ENCODE data around the gene CDH10.

DNA sequence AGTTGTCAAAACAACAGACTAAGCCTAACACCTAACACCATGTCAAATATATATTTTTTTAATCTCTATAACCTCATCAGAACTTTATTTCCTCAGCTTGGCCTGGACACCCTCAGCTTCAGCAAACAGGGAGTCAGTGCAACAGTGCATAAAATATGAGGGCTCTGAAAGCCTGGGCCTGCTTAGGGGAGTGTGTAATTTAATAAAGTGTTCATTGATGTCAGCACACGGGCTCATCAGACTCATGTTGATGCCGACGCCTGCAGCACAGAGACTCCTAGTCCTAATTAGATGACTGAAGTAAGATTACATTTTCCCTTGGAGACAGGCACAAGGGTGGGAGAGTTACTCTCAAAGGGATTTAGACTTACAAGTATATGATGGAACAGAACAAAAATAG, 37.8 kb downstream of the CDH10 start:
- TF ChIP-seq ZNF263 (CRISPR knock-in tag; IDR thresholded peaks at IDR 0.05; ENCODE audit: low read depth) (no peak), TEAD4 (CRISPR knock-in tag; IDR thresholded peaks at IDR 0.05) (no peak), NR2C2 (CRISPR knock-in tag; IDR thresholded peaks at IDR 0.05) (no peak), IRF1 (CRISPR knock-in tag; IDR thresholded peaks at IDR 0.05) (no peak), STAT6 (CRISPR knock-in tag; conservative IDR thresholded peaks at IDR 0.05; ENCODE audit: low read depth) (no peak), CREB1 (CRISPR knock-in tag; IDR thresholded peaks at IDR 0.05) (no peak)
- TF ChIP-seq, protein P1, sequence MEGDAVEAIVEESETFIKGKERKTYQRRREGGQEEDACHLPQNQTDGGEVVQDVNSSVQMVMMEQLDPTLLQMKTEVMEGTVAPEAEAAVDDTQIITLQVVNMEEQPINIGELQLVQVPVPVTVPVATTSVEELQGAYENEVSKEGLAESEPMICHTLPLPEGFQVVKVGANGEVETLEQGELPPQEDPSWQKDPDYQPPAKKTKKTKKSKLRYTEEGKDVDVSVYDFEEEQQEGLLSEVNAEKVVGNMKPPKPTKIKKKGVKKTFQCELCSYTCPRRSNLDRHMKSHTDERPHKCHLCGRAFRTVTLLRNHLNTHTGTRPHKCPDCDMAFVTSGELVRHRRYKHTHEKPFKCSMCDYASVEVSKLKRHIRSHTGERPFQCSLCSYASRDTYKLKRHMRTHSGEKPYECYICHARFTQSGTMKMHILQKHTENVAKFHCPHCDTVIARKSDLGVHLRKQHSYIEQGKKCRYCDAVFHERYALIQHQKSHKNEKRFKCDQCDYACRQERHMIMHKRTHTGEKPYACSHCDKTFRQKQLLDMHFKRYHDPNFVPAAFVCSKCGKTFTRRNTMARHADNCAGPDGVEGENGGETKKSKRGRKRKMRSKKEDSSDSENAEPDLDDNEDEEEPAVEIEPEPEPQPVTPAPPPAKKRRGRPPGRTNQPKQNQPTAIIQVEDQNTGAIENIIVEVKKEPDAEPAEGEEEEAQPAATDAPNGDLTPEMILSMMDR (IDR thresholded peaks at IDR 0.05) = no peak
- TF ChIP-seq, protein P2, sequence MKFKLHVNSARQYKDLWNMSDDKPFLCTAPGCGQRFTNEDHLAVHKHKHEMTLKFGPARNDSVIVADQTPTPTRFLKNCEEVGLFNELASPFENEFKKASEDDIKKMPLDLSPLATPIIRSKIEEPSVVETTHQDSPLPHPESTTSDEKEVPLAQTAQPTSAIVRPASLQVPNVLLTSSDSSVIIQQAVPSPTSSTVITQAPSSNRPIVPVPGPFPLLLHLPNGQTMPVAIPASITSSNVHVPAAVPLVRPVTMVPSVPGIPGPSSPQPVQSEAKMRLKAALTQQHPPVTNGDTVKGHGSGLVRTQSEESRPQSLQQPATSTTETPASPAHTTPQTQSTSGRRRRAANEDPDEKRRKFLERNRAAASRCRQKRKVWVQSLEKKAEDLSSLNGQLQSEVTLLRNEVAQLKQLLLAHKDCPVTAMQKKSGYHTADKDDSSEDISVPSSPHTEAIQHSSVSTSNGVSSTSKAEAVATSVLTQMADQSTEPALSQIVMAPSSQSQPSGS (CRISPR knock-in tag; IDR thresholded peaks at IDR 0.05; ENCODE audit: borderline replicate concordance, low read depth) = no peak
- TF ChIP-seq, protein P3, sequence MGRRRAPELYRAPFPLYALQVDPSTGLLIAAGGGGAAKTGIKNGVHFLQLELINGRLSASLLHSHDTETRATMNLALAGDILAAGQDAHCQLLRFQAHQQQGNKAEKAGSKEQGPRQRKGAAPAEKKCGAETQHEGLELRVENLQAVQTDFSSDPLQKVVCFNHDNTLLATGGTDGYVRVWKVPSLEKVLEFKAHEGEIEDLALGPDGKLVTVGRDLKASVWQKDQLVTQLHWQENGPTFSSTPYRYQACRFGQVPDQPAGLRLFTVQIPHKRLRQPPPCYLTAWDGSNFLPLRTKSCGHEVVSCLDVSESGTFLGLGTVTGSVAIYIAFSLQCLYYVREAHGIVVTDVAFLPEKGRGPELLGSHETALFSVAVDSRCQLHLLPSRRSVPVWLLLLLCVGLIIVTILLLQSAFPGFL (CRISPR knock-in tag; IDR thresholded peaks at IDR 0.05; ENCODE audit: borderline replicate concordance) = no peak
- TF ChIP-seq, protein P4, sequence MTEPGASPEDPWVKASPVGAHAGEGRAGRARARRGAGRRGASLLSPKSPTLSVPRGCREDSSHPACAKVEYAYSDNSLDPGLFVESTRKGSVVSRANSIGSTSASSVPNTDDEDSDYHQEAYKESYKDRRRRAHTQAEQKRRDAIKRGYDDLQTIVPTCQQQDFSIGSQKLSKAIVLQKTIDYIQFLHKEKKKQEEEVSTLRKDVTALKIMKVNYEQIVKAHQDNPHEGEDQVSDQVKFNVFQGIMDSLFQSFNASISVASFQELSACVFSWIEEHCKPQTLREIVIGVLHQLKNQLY (CRISPR knock-in tag; IDR thresholded peaks at IDR 0.05) = no peak
